Stimulated activated CD4-positive, alpha-beta T cell treated with anti-CD3 and anti-CD28 coated beads, Interleukin-4, amount 100 ng/mL, for 4 hours (primary cell): ENCODE measurements around the gene IAPP.
"Not testable (repeated sequence)": the region's sequence is repeated elsewhere in the genome, so short reads cannot be mapped to it uniquely, and the experiment has no call there.

ENCODE experiments used
- DNase-seq, 2 experiments: peaks; one replicate each; pipeline ENCODE4 v3.0.0-alpha.2; 2020

Gene IAPP

GRCh38 chr12:21372602-21373001, at the start of gene IAPP:
Gene IAPP, plus strand, starts transcription at chr12:21372902. Its CDS starts 450 bp downstream, at chr12:21373352.
- DNase-seq = no peak

- no peak for DNase-seq
Measured at GRCh38 chr12:21323736-21324135, 49.0 kb upstream of the IAPP start.

GRCh38 chr12:21324551-21324950, 48.2 kb upstream of the IAPP start:
- DNase-seq = no peak

- DNase-seq = no peak
Measured at GRCh38 chr12:21328578-21328977, 44.1 kb upstream of the IAPP start.

GRCh38 chr12:21330682-21331253, 41.9 kb upstream of the IAPP start:
- no peak for DNase-seq

GRCh38 chr12:21334771-21335325, 37.9 kb upstream of the IAPP start, which contains the start of gene SLCO1A2:
Gene SLCO1A2, minus strand, starts transcription at chr12:21334917. Its CDS starts 270 bp downstream, at chr12:21334647.
- no peak for DNase-seq

GRCh38 chr12:21336656-21337055, 36.0 kb upstream of the IAPP start:
- no peak for DNase-seq

- no peak for DNase-seq
Measured at GRCh38 chr12:21337453-21337852, 35.2 kb upstream of the IAPP start.

- DNase-seq = no peak
Measured at GRCh38 chr12:21337959-21338744, 34.5 kb upstream of the IAPP start.

GRCh38 chr12:21339921-21340320, 32.8 kb upstream of the IAPP start:
- no peak for DNase-seq

- DNase-seq = no peak
Measured at GRCh38 chr12:21340403-21340802, 32.3 kb upstream of the IAPP start.

- no peak for DNase-seq
Measured at GRCh38 chr12:21341769-21342168, 30.9 kb upstream of the IAPP start.

- DNase-seq = no peak
Measured at GRCh38 chr12:21343636-21344035, 29.1 kb upstream of the IAPP start.

GRCh38 chr12:21346542-21347205, 26.0 kb upstream of the IAPP start:
- no peak for DNase-seq

GRCh38 chr12:21350975-21351374, 21.7 kb upstream of the IAPP start:
- no peak for DNase-seq

GRCh38 chr12:21353487-21353886, 19.2 kb upstream of the IAPP start:
- DNase-seq = no peak

- no peak for DNase-seq
Measured at GRCh38 chr12:21353948-21354347, 18.8 kb upstream of the IAPP start.

GRCh38 chr12:21354641-21355040, 18.1 kb upstream of the IAPP start:
- DNase-seq = no peak

GRCh38 chr12:21360632-21361031, 12.1 kb upstream of the IAPP start:
- not testable (repeated sequence) for DNase-seq

GRCh38 chr12:21369141-21369980, 3.3 kb upstream of the IAPP start:
- no peak for DNase-seq

- no peak for DNase-seq
Measured at GRCh38 chr12:21370845-21371449, 1.8 kb upstream of the IAPP start.

- no peak for DNase-seq
Measured at GRCh38 chr12:21379218-21379617, 6.5 kb downstream of the IAPP start.
